ENCODE measurements around the gene OTULIN. TPM values are rescaled to one million over a fixed set of nuclear protein-coding genes. Genes with fewer than 3 reads are reported as not detected.

Gene OTULIN
- total and polyA plus RNA-seq, 7 donors = 6.6 to 37.9 (median 13.2) TPM

GRCh38 chr5:14707811-14708390 is 43.4 kb downstream of the OTULIN start:
- H3K27ac ChIP-seq = no peak overlapping the region
- no peak overlapping the region for H3K4me3 ChIP-seq
- H3K9me3 ChIP-seq = no peaks in the 10 kb centered on the region
- H3K4me1 ChIP-seq = no peaks in the 10 kb centered on the region
- H3K36me3 ChIP-seq = peaks cover 0 to 82% (median 18%) of the 10 kb centered on the region in 4 donors
- no peaks in the 10 kb centered on the region for H3K27me3 ChIP-seq
- TF ChIP-seq CTCF (IDR thresholded peaks at IDR 0.05) = no peak
- no peak for TF ChIP-seq POLR2AphosphoS5 (IDR thresholded peaks at IDR 0.05)
- no peak for TF ChIP-seq POLR2A (IDR thresholded peaks at IDR 0.05)
- TF ChIP-seq EP300 (IDR thresholded peaks at IDR 0.05) = no peak
- intact Hi-C loops (cut with DNase I) = no loop called here
- 89 to 92% methylated on average over 9 of the region's 9 CpGs for WGBS, 2 donors
- no peak for DNase-seq

- Histone ChIP-seq H3K4me1 (no peaks in the 10 kb centered on the region), H3K36me3 (peaks cover 0 to 85% (median 22%) of the 10 kb centered on the region in 4 donors), H3K9me3 (no peaks in the 10 kb centered on the region), H3K27me3 (no peaks in the 10 kb centered on the region), H3K27ac (no peak overlapping the region), H3K4me3 (no peak overlapping the region)
- WGBS, 2 donors = 93 to 96% methylated on average over 5 of the region's 5 CpGs
- intact Hi-C loops (cut with DNase I) = no loop called here
- no peak for DNase-seq
- TF ChIP-seq EP300 (IDR thresholded peaks at IDR 0.05) (no peak), POLR2AphosphoS5 (IDR thresholded peaks at IDR 0.05) (no peak), CTCF (IDR thresholded peaks at IDR 0.05) (no peak), POLR2A (IDR thresholded peaks at IDR 0.05) (no peak)
Observed at GRCh38 chr5:14708551-14708950, 44.0 kb downstream of the OTULIN start.

- TF ChIP-seq EP300 (IDR thresholded peaks at IDR 0.05) = no peak
- TF ChIP-seq POLR2A (IDR thresholded peaks at IDR 0.05) = no peak
- no peak for TF ChIP-seq POLR2AphosphoS5 (IDR thresholded peaks at IDR 0.05)
- no peak for TF ChIP-seq CTCF (IDR thresholded peaks at IDR 0.05)
- no peak overlapping the region for H3K27ac ChIP-seq
- peaks cover 0 to 90% (median 29%) of the 10 kb centered on the region in 4 donors for H3K36me3 ChIP-seq
- H3K27me3 ChIP-seq = no peaks in the 10 kb centered on the region
- H3K9me3 ChIP-seq = no peaks in the 10 kb centered on the region
- intact Hi-C loops (cut with DNase I) = no loop called here
- H3K4me1 ChIP-seq = no peaks in the 10 kb centered on the region
- WGBS, 2 donors = 91 to 96% methylated on average over 28 of the region's 28 CpGs
- no peak overlapping the region for H3K4me3 ChIP-seq
- no peak for DNase-seq
Observed at GRCh38 chr5:14710313-14710994, 45.9 kb downstream of the OTULIN start.

- DNase-seq = no peak
- Histone ChIP-seq H3K27ac (no peak overlapping the region), H3K27me3 (no peaks in the 10 kb centered on the region), H3K4me3 (no peak overlapping the region), H3K9me3 (no peaks in the 10 kb centered on the region), H3K36me3 (peaks cover 0 to 91% (median 26%) of the 10 kb centered on the region in 4 donors), H3K4me1 (peaks cover 0 to under 1% (median 0%) of the 10 kb centered on the region in 4 donors)
- TF ChIP-seq EP300 (IDR thresholded peaks at IDR 0.05) (no peak), POLR2AphosphoS5 (IDR thresholded peaks at IDR 0.05) (no peak), POLR2A (IDR thresholded peaks at IDR 0.05) (no peak), CTCF (IDR thresholded peaks at IDR 0.05) (no peak)
- intact Hi-C loops (cut with DNase I) = no loop called here
- 88 to 90% methylated on average over 11 of the region's 11 CpGs for WGBS, 2 donors
Observed at GRCh38 chr5:14712131-14712530, 47.6 kb downstream of the OTULIN start.

Measured in sigmoid colon (tissue), 7 donors.